ENCODE data around the gene TAAR2. TPM values are rescaled to one million over a fixed set of nuclear protein-coding genes. Genes with fewer than 3 reads are reported as not detected.

The TAAR2 gene
- total and polyA plus RNA-seq, 2 of the 8 experiments (the other 6 are each of a cell fraction or from before 2014, with no cell fraction given), result not detected

- TF ChIP-seq SIX5 (IDR thresholded peaks at IDR 0.05; ENCODE audit: low read depth, low read length) (no peak), KDM4A (IDR thresholded peaks at IDR 0.05; ENCODE audit: low read depth, low read length, severe bottlenecking) (no peak), GABPA (IDR thresholded peaks at IDR 0.05; ENCODE audit: borderline replicate concordance, insufficient read depth, low read length) (no peak), SP1 (IDR thresholded peaks at IDR 0.05; ENCODE audit: low read depth, low read length) (no peak)
Observed at GRCh38 chr6:132664309-132665034, 40.4 kb upstream of the TAAR2 start (continued).
